GM20000 (cell line): ENCODE results near the gene TKT.

Source experiments
- DNase-seq: peaks from one replicate; pipeline ENCODE4 v3.0.0; 2012; ENCODE audit warnings: low spot score
- TF ChIP-seq, protein P1 (sequence below): IDR thresholded peaks from 2 replicates; pipeline ENCODE4 v1.5.1; 2012; ENCODE audit warnings: mild to moderate bottlenecking, control low read depth; ENCODE audit errors: extremely low read depth, missing control alignments

The TKT gene

GRCh38 chr3:53232641-53233377 lies 23.0 kb downstream of the TKT start:
- TF ChIP-seq, protein P1, sequence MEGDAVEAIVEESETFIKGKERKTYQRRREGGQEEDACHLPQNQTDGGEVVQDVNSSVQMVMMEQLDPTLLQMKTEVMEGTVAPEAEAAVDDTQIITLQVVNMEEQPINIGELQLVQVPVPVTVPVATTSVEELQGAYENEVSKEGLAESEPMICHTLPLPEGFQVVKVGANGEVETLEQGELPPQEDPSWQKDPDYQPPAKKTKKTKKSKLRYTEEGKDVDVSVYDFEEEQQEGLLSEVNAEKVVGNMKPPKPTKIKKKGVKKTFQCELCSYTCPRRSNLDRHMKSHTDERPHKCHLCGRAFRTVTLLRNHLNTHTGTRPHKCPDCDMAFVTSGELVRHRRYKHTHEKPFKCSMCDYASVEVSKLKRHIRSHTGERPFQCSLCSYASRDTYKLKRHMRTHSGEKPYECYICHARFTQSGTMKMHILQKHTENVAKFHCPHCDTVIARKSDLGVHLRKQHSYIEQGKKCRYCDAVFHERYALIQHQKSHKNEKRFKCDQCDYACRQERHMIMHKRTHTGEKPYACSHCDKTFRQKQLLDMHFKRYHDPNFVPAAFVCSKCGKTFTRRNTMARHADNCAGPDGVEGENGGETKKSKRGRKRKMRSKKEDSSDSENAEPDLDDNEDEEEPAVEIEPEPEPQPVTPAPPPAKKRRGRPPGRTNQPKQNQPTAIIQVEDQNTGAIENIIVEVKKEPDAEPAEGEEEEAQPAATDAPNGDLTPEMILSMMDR = no peak
- DNase-seq = no peak

DNA sequence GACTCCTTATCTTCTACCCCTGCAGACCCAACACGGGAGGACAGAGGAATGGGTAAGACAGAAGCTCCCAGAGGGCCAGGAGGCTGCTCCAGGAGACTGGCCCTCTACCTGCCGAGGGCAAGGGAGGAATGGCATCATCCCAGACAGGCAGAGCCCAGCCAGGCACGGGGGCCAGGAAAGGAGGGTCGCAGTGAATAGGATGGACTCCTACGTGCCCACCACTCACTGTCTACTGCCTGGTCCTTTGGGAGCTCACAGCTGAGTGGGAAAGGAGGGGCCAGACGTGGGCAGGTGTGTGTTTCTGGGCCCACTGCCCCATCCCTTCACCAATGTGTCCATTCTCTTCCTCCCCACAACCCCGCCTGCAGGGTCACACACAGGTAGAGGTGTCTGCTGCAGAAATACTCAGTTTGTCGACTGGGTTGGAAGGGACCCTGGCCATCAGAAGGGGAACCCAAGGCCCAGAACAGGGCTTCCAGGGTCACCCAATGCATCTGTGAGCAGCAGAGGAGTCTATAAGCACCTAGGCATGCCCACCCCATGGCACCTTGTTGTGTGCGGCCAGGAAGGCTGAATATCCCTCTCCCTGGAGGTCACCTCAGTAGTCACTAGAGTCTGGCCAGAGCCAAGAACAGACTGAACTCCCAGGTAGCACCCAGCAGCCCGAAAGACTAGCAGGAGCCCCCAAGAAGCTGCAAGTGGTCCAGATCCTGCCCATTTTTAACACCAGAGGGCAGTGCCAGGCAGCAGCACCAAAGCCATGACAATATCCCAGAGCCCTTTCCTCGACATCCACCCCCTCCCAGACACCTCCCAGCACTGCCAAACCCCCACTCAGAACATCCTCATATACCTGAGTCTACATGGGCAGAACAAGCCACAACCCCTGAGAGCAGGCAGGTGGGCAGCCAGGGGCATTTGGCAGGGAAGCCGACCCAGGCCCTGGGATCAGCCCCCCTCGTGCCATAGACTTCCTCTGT lies 24.0 kb downstream of the TKT start:
- no peak for DNase-seq
- TF ChIP-seq, protein P1 = no peak

DNA sequence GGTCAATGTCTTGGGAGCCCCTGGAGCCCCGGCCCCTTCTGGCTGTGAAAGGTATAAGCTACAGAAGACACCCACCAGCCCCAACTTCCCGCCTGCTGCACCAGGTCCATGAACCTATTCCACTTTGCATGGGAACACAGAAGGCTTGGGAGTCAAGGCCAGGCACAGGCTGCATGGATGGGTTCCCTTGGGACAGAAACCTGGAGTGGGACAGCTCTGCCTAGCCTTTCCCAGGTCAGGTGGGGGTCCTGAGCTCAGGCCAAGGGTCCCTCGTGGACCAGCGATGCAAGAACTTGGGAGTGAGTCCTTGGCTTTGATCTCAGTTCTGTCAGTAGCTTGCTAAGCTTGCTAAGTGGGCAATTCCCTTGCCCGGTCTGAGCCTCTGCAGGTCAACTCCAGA lies 25.0 kb downstream of the TKT start:
- TF ChIP-seq, protein P1 = no peak
- DNase-seq = no peak

GRCh38 chr3:53230041-53230621 lies 25.7 kb downstream of the TKT start:
- DNase-seq = no peak
- TF ChIP-seq, protein P1 = no peak

DNA sequence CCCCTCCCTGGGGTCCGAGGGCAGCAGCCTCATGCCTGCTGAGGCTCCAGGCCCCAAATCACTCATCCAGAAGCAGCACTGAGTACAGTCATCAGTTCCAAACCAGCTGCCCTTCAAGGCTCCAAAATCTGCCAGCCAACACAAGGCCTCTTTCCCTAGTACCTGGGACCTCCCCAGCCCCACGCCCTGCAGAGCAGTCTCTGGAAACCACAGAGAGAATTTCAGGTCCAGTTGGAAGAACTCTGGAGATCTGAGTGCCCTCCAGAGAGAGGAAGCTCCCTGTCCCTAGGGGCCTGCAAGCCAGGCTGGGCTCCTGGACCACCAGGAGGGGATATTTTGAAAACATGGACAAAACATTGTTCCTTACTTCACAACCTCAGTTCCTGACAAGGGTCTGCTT lies 26.2 kb downstream of the TKT start:
- TF ChIP-seq, protein P1 = no peak
- DNase-seq = no peak

- no peak for DNase-seq
- TF ChIP-seq, protein P1 = no peak
Measured at GRCh38 chr3:53229171-53229570, 26.7 kb downstream of the TKT start.
